Neutrophil (primary cell): ENCODE results near the gene HBEGF.

ENCODE experiments used
- H3K27ac ChIP-seq: fragments of 200-600 bp; sonication (generic); 2 replicates; pipeline ENCODE4 v1.5.1; 2016; ENCODE audit warnings: mild to moderate bottlenecking, moderate library complexity
- H3K27me3 ChIP-seq: fragments of 200-600 bp; sonication (generic); 2 replicates; pipeline ENCODE4 v1.6.0; 2016; ENCODE audit warnings: mild to moderate bottlenecking
- H3K36me3 ChIP-seq: fragments of 200-600 bp; sonication (generic); 2 replicates; pipeline ENCODE4 v1.5.1; 2017
- H3K4me1 ChIP-seq, 2 experiments: fragments of 200-600 bp in 1 of 2; sonication (generic) in 1 of 2; 1 replicate in 1 of 2; 2 replicates in 1 of 2; pipeline versions ENCODE4 v1.5.1 to v1.6.1; 2013 to 2016; ENCODE audit warnings: low read depth in 1 of 2, low read length in 1 of 2, mild to moderate bottlenecking in 1 of 2, moderate library complexity in 1 of 2; ENCODE audit not compliant: control insufficient read depth in 1 of 2, insufficient read depth in 1 of 2
- H3K4me3 ChIP-seq, 2 experiments: fragments of 200-600 bp in 1 of 2; sonication (generic) in 1 of 2; 1 replicate in 1 of 2; 2 replicates in 1 of 2; pipeline ENCODE4 v1.5.1; 2013 to 2016; ENCODE audit warnings: low read depth in 1 of 2, low read length in 1 of 2, mild to moderate bottlenecking in 1 of 2, moderate library complexity in 1 of 2
- H3K9me3 ChIP-seq: fragments of 200-600 bp; sonication (generic); 2 replicates; pipeline ENCODE4 v1.5.1; 2016
- CTCF ChIP-seq: fragments of 200-600 bp; sonication (generic); IDR thresholded peaks from 2 replicates; pipeline ENCODE4 v1.5.1; 2016; ENCODE audit warnings: antibody characterized with exemption

Gene HBEGF, protein sequence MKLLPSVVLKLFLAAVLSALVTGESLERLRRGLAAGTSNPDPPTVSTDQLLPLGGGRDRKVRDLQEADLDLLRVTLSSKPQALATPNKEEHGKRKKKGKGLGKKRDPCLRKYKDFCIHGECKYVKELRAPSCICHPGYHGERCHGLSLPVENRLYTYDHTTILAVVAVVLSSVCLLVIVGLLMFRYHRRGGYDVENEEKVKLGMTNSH

GRCh38 chr5:140346348-140347221 is at the start of gene HBEGF:
Gene HBEGF, minus strand, starts transcription at chr5:140346603. Its CDS starts 275 bp downstream, at chr5:140346328.
- Histone ChIP-seq H3K36me3 (no peaks in the 10 kb centered on the region), H3K4me1 (peaks cover 56 to 65% of the 10 kb centered on the region in 2 experiments), H3K9me3 (no peaks in the 10 kb centered on the region), H3K4me3 (peak within 1 kb of the TSS; percentile 71 to 81), H3K27ac (peak within 1 kb of the TSS; percentile 63), H3K27me3 (peaks cover 16% of the 10 kb centered on the region)
- peak; percentile 56 for TF ChIP-seq CTCF

- Histone ChIP-seq H3K27me3 (no peaks in the 10 kb centered on the region), H3K4me1 (no peaks in the 10 kb centered on the region), H3K27ac (no peak overlapping the region), H3K36me3 (no peaks in the 10 kb centered on the region), H3K4me3 (no peak overlapping the region), H3K9me3 (no peaks in the 10 kb centered on the region)
- TF ChIP-seq CTCF: no peak
These were observed 47.3 kb upstream of the HBEGF start for GRCh38 chr5:140393738-140394137.

DNA sequence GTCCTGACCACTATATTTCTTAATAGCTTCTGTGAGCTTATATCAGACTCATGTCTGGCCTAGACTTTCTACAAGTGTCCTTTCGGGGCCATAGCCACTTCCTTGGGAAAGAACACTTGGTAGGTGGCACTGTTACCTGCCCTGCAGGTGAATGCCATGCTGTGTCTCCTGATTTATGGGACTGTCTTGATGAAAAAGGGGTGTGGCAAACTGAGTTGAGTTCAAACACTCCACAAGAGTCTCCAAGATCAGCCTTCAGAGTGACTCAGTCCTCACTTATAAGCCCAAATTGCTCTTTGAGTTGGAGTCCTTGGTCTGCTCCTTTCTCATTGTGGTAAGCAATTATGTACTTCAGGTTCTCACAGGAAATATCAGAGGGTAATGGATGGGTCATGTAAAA is 45.3 kb upstream of the HBEGF start:
- no peak overlapping the region for H3K27ac ChIP-seq

GRCh38 chr5:140391312-140391711 is 44.9 kb upstream of the HBEGF start:
- TF ChIP-seq CTCF: no peak
- no peak overlapping the region for H3K27ac ChIP-seq
- no peaks in the 10 kb centered on the region for H3K4me1 ChIP-seq

More for the DNA sequence above, 45.3 kb upstream of the HBEGF start:
- Histone ChIP-seq H3K36me3 (no peaks in the 10 kb centered on the region), H3K4me1 (no peaks in the 10 kb centered on the region), H3K4me3 (no peak overlapping the region), H3K9me3 (no peaks in the 10 kb centered on the region), H3K27me3 (no peaks in the 10 kb centered on the region)
- no peak for TF ChIP-seq CTCF

GRCh38 chr5:140388052-140388451 is 41.6 kb upstream of the HBEGF start:
- Histone ChIP-seq H3K27me3 (no peaks in the 10 kb centered on the region), H3K36me3 (no peaks in the 10 kb centered on the region), H3K4me3 (no peak overlapping the region), H3K27ac (no peak overlapping the region), H3K9me3 (no peaks in the 10 kb centered on the region), H3K4me1 (no peaks in the 10 kb centered on the region)
- no peak for TF ChIP-seq CTCF

More at GRCh38 chr5:140391312-140391711, 44.9 kb upstream of the HBEGF start:
- no peak overlapping the region for H3K4me3 ChIP-seq
- no peaks in the 10 kb centered on the region for H3K27me3 ChIP-seq
- H3K9me3 ChIP-seq: no peaks in the 10 kb centered on the region
- H3K36me3 ChIP-seq: no peaks in the 10 kb centered on the region
